Mammary epithelial cell (primary cell): ENCODE results near the gene DNAAF5.

Experiments
- CTCF ChIP-seq, 2 donors: IDR thresholded peaks in 1 of 2; conservative IDR thresholded peaks in 1 of 2; 2 replicates each; pipeline ENCODE4 v1.5.1; 2011 to 2012; ENCODE audit warnings: inconsistent platforms in 2 of 2, low read length in 2 of 2, mild to moderate bottlenecking in 2 of 2, control low read depth in 1 of 2, low read depth in 1 of 2; ENCODE audit not compliant: insufficient read depth in 1 of 2; ENCODE audit errors: extremely low read depth in 1 of 2
- EZH2 ChIP-seq: IDR thresholded peaks from 2 replicates; pipeline ENCODE4 v1.6.1; 2012; ENCODE audit warnings: low read length, inconsistent platforms, borderline replicate concordance

- TF ChIP-seq EZH2, result no peak
- no peak for TF ChIP-seq CTCF (conservative IDR thresholded peaks at IDR 0.05 in 1 of 2, IDR thresholded peaks at IDR 0.05 in 1 of 2; ENCODE audit: extremely low read depth in 1 of 2, insufficient read depth in 1 of 2, low read depth in 1 of 2, low read length in 2 of 2)
These were observed 21.9 kb downstream of the DNAAF5 start for GRCh38 chr7:748446-748845.
